NOMO-1 treated with DMSO at 0.1 percent for 48 hours (cell line): ENCODE results near the gene ARL17B.
"Not testable (repeated sequence)": the region's sequence is repeated elsewhere in the genome, so short reads cannot be mapped to it uniquely, and the experiment has no call there.

ENCODE experiments used
- DNase-seq: peaks from one replicate; lab custom pipeline; 2025; ENCODE audit not compliant: unreplicated experiment; lab: John Stamatoyannopoulos, UW

Gene ARL17B

DNA sequence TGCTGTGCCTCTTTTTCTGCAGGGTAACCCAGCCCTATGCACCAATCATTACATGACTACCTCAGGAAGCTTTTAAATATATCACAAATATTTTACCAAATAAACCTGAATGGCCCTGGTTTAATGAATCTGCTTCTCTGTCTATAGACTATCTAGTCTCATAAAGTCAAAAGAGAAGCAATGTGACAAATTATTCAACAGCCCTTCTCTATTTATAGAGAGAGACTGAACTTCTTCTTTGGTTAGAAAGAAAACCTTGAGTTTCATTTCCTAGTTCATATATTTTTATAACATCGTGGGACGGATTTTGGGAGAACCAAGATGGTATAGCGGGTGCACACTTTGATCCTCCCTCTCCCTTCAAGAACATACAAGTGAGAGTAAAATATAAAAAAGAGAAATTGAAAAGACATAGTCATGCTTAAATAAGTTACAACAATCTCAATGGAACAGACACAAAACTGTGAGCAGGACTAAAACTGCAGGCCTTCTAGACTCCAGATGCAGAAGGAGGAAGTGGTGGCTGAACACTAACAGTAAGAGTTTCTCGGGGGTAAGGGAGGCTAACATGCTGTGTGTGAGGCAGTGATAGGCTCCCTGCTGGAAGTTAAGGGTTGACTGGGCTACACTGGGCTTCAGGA is 70.5 kb downstream of the ARL17B start:
- DNase-seq, result peak; percentile 71

DNA sequence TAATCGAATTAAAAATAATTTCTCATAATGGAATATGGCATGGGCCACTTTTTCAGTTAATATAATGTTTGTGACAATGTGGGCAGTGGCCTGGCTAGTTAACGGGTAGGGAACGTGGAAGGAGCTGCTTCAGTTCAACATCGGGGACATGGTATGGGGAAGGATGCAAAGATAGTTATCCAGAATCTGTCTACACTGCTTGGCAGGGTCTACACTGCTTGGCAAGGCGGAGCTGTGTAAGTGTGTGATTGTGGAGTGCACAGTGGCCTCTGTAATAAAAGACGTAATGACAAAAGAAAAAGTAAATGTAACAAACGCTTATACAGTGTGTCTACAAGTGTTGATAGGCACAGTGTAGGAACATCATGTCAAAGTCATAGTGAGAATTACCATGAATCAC is 74.0 kb downstream of the ARL17B start:
- DNase-seq, result not testable (repeated sequence)

DNA sequence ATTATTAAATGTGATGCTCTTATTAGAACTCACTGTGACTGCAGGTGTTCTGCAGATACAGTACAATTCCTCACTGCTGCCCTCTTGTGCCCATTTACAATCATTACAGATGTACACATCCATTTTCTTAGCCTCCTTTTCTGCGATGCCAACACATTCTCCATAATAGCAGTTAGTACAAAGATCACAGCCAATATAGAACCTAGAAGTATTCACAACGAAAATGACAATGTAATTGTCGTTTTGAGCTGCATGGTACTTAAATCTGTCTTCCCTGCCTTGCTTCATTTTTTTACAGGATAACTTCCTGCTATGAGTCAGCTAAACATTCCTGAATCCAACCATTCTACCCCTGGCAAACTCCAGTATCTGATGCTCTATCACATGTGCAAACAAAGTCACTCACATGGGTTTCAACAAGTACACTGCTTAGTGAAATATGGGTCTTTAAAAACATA is 74.8 kb downstream of the ARL17B start:
- DNase-seq, result peak; percentile 47

DNA sequence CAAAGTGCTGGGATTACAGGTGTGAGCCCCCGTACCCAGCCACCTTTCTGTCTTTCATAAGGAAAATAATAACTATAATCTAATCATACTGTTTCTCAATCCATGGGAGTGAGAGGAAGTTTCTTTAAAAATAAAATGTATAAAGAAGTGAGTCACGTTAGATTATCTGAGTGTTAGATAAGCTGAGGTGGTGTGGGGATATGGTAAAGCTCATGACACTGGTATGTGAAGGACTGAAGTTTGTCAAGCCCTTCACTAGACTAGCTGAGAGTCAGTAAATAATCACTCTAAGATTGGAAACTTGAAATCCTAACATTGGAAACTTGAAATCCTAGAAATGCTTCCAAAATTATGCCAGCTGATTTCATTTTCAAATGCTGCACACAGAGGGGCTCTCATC is 76.1 kb downstream of the ARL17B start:
- DNase-seq, result not testable (repeated sequence)

DNA sequence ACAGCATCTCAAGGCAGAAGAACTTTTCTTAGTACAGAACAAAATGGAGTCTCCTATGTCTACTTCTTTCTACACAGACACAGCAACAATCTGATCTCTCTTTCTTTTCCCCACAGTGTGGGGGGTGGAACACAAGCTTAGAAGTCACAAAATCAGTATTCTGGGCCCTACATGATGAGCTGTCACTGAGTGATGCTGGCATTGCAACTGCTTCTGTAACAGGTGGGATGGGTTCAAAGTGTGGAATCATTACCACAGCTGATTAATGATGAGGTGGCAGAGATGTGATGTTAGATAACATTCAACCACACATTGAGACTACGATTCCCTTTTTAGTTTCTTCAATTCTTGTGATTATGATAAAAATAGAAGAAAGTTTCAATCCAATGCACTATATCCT is 77.1 kb downstream of the ARL17B start:
- not testable (repeated sequence) for DNase-seq

DNA sequence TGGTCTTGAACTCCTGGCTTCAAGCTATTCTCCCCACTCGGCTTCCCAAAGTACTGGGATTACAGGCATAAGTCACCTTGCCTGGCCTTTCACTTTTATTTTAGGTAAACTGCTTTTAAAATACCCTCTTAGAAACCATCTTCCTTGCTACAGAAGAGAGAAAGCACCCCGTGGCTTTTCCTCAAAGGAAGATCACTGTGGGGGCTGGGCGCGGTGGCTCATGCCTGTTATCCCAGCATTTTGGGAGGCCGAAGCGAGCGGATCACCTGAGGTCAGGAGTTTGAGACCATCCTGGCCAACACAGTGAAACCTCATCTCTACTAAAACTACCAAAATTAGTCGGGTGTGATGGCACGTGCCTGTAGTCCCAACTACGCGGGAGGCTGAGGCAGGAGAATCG is 78.9 kb downstream of the ARL17B start:
- DNase-seq, result not testable (repeated sequence)

DNA sequence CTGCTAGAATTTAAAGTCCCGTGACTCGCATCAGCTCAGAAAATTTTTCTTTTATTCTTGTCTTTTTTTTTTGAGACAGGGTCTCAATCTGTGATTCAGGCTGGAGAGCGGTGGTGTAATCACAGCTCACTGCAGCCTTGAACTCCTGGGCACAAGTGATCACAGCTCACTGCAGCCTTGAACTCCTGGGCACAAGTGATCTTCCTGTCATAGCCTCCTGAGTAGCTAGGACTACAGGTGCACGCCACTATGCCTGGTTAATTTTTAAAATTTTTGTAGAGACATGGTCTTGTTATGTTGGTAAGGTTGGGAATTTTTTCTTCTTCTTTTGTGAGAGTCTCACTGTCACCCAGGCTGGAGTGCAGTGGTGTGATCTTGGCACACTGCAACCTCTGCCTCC is 80.2 kb downstream of the ARL17B start:
- DNase-seq, result not testable (repeated sequence)

DNA sequence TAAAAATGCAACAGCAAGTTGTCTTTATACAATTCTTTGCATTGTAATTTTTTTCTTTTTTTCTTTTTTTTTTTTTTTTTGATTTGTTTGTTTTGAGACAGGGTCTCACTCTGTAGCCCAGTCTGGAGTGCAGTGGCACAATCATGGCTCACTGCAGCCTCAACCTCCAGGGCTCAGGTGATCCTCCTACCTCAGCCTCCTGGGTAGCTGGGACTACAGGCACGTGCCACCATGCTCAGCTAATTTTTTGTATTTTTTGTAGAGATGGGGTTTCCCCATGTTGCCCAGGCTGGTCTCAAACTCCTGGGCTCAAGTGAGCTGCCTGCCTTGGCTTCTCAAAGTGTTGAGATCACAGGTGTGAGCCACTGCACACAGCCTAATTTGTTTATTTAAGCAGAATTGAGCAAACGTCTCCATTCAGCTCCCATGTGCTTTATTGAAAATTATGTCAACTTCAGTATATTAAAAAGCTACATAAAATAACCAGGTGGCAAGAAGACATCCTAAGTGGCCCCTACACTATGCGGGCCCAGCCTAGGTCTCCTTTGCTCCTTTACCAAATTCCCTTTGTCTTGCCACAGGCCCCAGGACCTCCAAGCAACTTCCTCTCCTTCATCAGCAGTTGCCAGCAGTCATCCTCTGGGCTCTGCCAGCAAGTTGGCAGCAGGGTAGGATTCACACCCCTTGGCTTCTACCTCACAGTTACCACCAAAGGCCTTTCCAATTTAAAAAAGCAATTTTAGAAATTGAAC is 84.7 kb downstream of the ARL17B start:
- not testable (repeated sequence) for DNase-seq

DNA sequence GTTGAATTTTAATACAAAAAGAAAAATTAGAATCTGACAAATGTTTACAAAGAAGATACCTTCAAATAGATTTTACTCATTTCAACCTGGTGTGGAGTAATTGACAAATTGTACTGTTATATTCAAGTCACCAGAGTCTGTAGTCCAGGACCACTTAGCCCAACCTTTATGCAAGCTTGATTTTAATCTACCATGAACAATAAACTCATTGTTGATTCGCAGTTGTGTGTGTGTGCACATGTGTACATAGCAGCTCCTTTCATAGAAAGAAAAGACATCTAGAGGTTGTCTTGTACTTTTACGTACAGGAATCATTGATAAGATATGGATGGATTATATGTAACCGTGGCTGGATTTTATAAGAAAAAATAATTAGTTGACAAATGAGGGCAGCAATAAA is 87.3 kb downstream of the ARL17B start:
- DNase-seq, result no peak

DNA sequence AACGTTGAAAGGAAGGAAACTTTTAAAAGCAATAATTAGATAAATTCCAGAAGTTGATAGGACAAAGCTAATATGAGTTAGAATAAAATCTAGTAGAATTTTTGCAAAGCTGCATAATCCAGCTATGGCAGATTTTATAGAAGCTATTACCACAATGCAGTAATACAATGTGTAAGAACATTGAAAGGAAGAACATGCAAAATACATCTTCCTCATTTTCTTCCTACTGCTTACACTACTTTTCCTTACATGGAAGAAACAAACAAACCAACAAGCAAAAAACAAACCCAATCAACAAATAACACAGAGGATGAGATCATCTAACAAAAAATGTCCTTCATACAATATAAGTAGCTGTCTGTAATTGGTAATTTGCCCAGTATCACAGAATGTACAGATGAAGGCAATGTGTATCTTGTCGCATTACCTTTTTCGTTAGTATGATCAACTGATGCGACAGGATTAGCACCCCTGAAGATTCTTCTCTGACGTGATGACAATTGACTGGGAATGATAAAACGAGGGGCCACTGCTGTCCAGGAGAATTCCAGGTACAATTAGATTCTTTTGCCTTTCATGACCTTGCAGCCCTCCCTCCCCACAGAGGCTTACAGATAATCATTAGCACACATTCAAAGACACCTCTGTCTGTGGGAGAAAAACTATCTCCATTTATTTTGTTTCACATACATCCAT is 87.9 kb downstream of the ARL17B start:
- no peak for DNase-seq

DNA sequence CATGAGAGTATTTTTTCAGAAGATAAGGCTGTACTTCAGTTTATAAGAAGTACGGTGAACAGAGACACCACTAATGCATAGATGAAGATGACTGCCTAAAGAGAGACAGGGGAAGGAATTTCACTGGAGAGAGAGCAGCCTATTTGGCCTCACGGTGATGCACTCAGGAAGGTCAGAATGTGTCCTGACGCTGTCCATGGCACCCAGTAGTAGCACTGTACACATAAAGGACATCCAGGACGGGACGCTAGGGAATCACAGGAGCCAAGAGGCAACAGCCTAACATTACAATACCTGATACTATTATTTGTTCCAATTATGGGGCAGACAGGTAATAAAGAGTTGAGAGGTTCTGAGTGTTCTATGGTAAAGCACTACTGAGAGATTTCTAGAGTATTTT is 91.5 kb downstream of the ARL17B start:
- DNase-seq, result no peak

DNA sequence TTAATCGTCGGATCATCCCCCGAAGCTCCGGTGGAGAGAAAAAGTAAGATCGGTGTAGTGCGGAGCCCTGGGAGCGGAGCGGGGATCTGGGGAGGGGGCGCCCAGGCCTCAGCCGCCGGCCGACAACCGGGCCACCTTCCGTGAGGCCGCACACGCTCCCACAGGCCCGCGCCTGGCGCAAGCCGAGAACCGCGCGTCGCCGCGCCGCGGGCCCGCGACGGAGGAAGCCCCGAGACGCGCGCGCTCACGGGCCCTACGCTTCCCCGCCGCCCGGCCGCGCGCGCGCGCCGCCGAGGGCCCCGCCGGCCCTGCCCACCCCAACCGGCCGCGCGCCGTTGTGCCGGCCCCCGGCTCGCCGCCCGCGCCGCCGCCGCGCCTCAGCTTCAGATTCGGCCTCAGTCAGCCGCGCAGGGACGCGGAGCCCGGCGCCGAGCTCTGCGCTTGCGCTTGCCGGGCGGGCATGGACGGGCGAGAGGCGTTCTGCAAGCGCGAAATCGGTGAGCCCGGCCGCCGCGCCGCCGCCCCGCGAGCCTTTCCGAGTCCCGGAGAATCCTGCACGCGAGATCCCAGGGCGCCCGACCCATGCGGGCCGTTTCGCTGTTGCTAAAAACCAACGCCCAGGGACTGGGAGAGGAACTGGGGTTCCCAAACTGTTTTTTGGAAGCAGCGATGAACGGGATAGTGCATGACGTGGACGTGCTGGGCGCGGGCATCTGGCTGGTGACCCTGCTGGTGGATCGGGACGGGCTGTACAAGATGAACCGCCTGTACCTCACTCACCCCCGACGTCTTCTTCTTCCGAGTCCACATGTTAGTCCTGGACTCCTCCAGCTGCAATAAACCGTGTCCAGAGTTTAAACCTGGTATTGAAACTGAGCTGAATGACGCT is 94.7 kb downstream of the ARL17B start:
- DNase-seq, result peak; percentile 73

DNA sequence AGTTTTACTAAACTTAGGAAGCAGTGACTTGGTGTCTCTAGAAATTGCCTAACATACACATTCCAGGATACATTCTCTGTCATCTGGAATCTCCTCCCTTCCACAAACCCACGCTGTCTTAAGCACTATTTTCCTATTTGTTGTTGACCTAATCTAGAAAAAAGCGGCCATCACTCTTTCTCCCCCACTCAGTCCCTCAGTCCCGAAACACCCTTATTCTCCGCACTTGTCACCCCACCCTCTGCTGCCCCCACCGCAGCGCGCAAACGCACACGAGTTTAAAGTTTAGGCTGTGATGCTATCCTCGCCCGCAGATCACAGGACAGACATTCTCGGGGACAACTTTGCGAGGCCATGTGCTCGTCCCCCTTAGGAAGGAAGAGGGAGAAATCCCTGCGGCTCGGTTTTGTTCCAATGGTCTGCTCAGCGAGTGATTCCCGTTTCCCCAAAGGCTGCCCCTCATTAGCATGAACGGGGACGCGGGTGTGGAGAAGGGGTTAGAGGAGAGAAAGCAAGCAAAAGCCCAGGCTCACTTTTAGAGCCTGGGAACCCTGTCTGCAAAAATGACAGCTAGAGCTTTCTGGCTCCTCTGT is 95.4 kb downstream of the ARL17B start:
- not testable (repeated sequence) for DNase-seq

DNA sequence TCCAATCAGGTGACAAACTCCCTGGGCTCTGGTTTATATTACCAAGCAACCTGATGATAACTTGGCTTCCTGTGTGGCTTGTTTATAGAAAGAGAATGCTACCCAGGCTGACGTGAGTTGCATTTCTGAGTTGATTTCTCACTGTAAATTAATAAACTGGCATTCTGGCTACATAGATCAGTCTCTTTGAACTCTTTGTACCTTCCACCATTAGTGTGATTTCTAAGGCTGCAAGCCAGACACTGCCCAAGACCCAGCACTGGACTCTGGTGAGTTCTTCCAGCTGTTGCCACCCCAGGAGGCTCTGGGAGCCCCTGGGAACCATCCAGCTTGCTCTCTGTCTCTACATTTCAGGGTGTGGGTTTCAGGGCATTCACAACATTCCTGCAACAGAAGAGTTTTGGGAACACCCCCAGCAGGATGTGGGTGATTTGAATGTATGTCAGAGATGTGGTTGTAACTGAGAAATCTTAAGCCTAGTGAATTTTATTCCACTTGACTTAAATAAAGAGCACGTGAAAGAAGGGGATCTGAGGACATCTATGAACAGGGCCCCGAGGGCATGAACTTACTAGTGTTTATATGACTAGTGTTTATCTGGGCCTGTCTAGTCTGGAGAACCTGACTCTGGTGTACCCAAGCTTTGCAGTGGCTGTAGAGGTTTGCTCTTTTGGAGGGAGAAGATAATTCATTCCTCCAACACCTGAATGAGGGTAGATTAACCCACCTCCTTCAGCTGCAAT is 96.9 kb downstream of the ARL17B start:
- no peak for DNase-seq

DNA sequence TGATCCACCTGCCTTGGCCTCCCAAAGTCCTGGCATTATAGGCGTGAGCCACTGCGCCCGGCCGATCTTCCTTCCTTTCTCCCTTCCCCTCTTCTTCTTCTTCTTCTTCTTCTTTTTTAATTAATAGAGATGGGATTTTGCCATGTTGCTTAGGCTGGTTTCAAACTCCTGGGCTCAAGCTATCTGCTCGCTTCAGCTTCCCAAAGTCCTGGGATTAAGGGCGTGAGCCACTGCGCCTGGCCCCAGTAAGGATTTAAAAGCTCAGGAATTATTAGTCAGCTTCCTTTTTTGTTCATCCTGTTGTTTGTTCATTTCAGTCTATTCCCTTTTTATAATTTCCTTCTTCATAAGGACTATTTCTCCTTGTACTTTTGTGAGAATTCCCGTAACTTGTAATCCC is 99.3 kb downstream of the ARL17B start:
- no peak for DNase-seq

DNA sequence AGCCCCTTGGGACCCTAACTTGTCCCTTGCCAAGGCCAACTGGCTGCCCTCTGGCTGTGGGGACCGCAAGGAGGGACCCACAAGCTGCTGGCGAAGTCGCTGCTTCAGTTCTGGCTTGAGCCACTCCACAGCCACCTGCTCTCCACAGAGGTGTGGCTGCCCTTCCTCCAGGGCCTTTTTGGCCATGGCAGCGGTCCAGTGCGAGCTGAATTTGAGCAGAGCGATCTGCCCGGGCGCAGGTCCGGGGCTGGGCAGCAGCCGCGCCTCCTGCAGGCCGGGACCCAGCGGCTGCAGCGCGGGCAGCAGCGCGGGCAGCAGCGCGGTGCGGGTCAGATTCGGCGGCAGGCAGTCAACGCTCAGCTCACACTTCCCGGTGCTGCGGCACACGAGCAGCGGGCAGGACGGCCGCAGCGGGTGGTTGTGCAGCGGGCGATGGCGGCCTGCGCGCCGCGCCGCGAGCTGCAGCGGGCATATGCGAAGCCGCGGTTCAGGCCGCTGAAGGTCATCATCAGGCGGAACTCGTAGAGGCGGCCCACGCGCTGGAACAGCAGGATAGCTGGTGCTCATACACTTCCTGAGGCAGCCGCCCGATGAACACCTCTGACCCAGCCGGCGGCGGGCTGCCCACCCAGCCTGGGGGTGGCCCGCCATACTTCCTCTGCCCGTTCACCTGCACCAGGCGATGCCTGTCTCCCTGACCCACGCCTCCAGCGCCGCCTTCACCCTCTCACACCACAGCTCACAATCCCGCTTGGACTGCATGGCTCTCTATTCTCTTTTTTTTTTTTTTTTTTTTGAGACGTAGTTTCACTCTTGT is 101.5 kb downstream of the ARL17B start:
- not testable (repeated sequence) for DNase-seq

DNA sequence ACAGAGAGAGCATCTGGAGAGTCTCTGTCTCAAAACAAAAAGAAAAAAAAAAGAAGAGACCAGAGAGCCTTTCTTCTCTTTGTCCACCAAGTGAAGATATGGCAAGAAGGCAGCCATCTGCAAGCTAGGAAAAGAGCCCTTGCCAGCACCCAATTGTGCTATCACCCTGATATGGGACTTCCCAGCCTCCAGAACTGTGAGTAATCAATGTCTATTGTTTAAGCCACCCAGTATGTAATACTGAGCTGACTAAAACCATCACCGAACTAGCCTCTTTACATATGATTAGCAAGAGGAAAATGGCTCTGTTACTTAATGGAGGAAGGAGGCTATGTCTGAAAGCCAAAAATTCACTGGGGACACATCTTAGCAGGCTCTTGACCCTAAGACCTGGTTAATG is 105.2 kb downstream of the ARL17B start:
- DNase-seq, result not testable (repeated sequence)

DNA sequence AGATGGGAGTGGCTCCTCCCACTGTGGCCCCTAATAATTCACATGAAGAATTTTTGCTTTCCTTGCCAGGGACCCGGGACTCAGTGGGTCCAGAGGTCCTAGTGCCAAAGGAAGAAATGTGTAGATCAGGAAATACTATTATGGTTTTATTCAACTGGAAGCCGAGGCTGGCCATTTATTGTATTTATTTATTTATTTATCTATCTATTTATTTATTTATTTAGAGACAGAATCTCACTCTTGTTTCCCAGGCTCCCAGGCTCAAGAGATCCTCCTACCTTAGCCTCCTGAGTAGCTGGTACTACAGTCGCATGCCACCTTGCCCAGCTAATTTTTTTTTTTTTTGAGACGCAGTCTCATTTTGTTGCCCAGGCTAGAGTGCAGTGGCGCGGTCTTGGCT is 107.4 kb downstream of the ARL17B start:
- not testable (repeated sequence) for DNase-seq

DNA sequence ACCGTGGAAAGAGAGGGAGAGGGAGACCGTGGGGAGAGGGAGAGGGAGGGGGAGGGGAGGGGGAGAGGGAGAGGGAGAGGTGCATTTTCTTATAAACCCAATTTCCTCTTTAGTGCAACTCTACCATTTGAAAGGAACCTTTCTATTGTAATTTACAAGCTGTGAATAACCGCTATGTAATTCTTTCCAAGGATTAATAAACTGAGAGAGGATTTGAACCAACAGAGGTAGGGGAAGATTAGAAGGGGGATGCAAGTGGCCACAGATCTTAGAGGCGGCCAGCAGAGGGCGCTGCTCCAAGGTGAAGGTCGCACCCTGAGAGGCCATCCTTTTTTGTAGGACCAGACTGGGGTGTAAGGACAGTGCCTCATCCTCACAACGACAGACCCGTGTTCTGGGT is 107.8 kb downstream of the ARL17B start:
- peak; percentile 65 for DNase-seq
